Activated CD4-positive, CD25-positive, alpha-beta regulatory T cell treated with anti-CD3 and anti-CD28 coated beads, Interleukin-2, amount 50 U/mL, for 72 hours (primary cell): ENCODE results near the gene TNC.

ENCODE experiments used
- DNase-seq: peaks from one replicate; pipeline ENCODE4 v3.0.0; 2021

The TNC gene

GRCh38 chr9:115005322-115005721 lies 112.6 kb downstream of the TNC start:
- DNase-seq = no peak

DNA sequence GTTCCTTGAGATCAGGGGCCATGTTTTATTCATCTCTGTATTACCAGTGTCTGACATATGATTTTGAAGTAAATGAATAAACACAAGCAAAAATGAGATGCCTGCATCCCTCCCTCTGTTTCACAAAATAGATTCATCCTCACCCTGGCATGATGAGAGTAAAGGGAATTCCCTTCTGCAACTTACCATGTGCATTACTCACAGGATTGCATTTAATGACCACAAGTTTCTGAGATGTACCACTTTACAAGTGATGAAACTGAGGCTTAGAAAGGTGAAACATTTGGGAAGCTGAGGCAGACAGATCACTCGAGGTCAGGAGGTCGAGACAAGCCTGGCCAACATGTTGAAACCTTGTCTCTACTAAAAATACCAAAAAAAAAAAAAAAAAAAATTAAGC lies 113.4 kb downstream of the TNC start:
- DNase-seq = no peak

GRCh38 chr9:115002371-115003120 lies 115.4 kb downstream of the TNC start:
- no peak for DNase-seq

DNA sequence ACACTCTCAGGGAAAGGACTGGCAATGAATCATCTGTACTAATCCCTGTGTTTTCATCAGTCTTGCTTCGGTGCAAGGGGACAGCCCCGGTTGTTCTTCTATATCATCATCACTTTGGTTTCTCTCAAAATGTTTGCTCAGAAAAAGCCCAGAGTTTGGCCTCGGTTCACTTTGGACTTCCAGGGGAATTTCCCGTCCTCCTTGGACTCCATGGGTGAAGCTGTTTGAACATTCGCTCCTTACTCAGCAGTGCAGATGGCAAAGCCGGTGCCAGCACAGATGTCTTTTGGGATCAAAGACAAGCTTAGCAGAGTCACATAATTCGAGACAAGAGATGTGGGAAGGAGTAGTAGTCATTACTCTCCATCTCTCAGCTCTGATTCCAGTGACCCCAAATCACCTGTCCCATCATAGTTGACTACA lies 117.7 kb downstream of the TNC start:
- DNase-seq = no peak

GRCh38 chr9:114998326-114998725 lies 119.6 kb downstream of the TNC start:
- DNase-seq = no peak

DNA sequence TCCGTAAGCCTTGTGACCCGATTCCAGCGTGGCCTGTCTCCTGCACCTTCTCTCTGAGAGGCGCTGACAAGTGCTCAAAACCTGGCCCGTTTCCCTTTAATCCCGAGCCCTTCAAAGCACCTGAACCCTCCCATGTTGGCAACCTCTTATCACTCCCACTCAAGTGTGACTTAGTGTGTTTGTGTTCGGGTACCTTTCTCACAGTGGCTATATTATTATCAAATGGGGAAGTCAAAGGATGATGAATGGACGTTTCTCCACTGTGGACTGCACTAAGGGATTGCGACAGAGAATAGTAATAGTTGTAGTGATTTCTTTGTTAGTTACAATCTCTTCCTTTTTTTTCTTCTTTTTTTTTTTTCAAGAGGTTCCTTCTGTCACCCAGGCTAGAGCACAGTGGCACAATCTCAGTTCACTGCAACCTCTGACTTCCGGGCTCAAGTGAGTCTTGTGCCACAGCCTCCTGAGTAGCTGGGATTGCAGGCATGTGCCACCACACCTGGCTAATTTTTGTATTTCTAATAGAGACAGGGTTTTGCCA lies 122.2 kb downstream of the TNC start:
- no peak for DNase-seq

DNA sequence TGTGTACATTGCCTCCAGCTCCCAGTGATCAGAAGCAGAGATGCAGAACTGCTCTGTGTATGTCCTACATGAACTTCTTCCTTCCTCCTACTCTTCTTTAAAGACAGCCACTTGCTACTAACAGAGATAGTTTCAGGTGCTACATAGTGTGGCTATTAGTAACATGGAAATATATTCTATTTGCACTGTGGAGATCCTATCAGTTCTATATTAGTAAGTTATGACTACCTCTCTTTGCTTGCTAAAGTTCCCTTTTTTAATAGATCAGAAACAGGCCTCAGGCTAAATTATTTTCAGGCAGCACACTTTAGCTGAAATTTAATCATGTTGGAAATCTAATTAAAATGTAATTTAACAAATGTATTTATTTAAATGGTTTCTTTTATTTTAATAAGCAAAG lies 123.2 kb downstream of the TNC start:
- no peak for DNase-seq

DNA sequence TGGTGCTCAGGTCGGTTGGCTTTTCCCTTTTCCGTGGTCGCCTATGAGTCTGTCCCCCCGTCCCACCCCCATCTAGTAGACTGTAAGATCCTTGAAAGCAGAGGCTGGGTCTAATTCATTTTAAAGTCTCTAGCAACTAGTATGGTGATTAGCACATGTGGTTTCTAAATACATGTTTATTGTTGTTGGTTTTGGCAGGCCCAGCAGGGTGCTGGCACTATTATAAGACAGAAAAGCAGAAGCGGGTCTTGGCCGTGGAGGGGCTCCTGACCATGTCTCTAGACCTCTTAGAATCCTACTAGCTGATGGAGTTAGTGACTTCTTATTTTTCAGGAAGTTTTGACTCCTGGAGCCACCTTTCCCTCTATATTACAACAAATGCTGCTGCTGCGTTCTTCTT lies 126.1 kb downstream of the TNC start:
- DNase-seq = no peak

GRCh38 chr9:114990901-114991300 lies 127.1 kb downstream of the TNC start:
- DNase-seq = no peak

- no peak for DNase-seq
Measured at GRCh38 chr9:114989600-114990410, 128.2 kb downstream of the TNC start.

DNA sequence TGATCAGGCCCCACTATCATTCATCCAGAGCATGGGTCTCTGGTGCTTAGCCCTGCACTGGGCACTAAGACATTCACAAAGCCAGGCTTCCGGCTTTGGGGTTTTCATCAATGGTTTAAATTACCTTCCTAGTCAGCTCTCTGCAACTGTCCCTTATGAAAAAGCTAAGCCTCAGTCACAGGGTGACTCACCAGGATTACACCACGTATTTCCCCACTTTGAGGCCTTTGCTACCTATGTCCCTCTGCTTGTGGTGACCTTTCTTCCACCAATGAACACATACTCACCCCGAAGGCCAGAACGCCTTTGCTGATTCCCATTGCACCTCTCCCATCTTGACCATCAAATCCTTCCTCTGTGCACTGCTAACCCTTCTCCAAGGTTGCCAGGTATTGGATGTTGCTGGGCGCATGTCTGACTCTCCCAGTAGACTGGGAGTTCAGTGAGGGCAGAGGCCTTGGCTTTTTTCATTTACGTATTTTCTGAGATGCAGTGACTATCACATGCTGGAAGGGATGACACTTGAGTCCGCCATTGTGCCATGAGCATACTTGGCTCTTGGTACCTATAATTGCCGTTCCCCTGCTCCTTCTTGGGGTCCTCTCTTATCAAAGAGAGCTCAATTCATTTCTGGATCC lies 128.9 kb downstream of the TNC start:
- no peak for DNase-seq

DNA sequence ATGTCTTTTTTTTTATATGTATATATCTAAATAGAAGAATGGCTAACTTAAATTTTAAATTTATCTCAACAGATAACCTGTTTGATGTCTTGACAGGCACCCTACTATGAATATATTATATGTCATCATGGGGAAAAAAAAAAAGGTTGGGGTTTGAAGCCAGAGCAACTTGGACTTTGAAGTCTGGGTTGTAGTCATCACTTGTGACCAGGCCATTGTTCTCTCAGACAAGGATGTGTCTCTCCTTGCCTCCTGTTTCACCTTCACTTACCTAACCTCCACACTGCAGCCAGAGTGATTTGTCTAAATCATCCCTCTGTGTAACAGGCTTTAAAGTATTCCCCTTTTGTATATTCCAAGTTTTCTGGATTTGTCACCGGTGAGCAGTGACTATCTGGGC lies 130.8 kb downstream of the TNC start:
- DNase-seq = no peak

- DNase-seq = no peak
Measured at GRCh38 chr9:114985959-114986501, 131.9 kb downstream of the TNC start.

GRCh38 chr9:114981063-114981462 lies 136.9 kb downstream of the TNC start:
- DNase-seq = no peak

GRCh38 chr9:114973216-114973615 lies 144.7 kb downstream of the TNC start:
- DNase-seq = no peak

DNA sequence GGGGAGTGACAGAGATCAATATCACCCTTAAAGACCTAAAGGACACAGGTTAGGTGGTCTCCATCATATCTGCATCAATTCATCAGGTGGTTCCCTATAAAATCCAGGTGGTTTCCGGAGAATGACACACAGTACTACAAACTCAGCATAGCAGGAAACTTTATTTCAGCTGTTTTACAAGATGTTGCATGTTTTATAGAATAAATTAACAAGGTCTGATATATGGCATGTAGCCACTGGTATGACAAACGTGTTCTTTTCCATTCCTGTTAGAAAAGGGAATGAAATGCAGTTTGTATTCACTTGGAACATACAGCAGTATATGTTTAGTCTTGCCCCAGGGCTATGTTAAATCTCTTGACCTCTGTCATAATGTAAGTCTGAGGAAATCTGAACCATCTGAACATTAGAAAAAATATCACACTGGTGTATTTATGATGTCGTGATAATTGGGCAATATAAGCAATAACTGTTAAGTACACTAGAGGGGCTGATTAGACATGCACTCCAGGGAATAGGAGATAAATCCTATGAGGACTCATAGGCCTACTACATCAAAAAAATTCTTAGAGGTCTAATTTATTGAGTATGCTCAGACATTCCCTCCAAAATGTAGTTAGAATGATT lies 145.3 kb downstream of the TNC start:
- no peak for DNase-seq
